Thyroid gland (tissue), 4 donors: ENCODE results near the gene ICE1. TPM values are rescaled to one million over a fixed set of nuclear protein-coding genes. Genes with fewer than 3 reads are reported as not detected.

Source experiments
- DNase-seq, 2 donors: peaks; one replicate each; pipeline ENCODE4 v3.0.0-alpha.2; 2019
- H3K27ac ChIP-seq, 3 donors: fragments of 200-600 bp; sonication (generic); 1 replicate in 2 of 3; 2 replicates in 1 of 3; pipeline ENCODE4 v1.5.1; 2016 to 2019; ENCODE audit warnings: mild to moderate bottlenecking in 1 of 3, moderate library complexity in 1 of 3
- H3K27me3 ChIP-seq: fragments of 200-600 bp; sonication (generic); one replicate; pipeline ENCODE4 v1.5.1; 2019
- H3K36me3 ChIP-seq, 2 donors: fragments of 200-600 bp; sonication (generic); one replicate each; pipeline ENCODE4 v1.5.1; 2016 to 2019
- H3K4me1 ChIP-seq, 2 donors: fragments of 200-600 bp; sonication (generic); one replicate each; pipeline ENCODE4 v1.5.1; 2017 to 2019
- H3K4me3 ChIP-seq, 3 donors: fragments of 200-600 bp; sonication (generic); replicated peaks in 1 of 3; 1 replicate in 2 of 3; 2 replicates in 1 of 3; pipeline ENCODE4 v1.5.1; 2016; ENCODE audit warnings: mild to moderate bottlenecking in 1 of 3
- H3K9me3 ChIP-seq: fragments of 200-600 bp; sonication (generic); one replicate; pipeline ENCODE4 v1.5.1; 2017
- POLR2A ChIP-seq, 2 donors: fragments of 450-650 bp; IDR thresholded peaks; one replicate each; pipeline ENCODE4 v1.6.1; 2017; ENCODE audit warnings: antibody characterized with exemption in 2 of 2, mild to moderate bottlenecking in 2 of 2, moderate library complexity in 1 of 2
- WGBS, 2 donors: methylation state at CpG; one replicate each; pipeline ENCODE4 v1.1.5; 2017; 5-methylcytosine and 5-hydroxymethylcytosine counted together
- intact Hi-C: fragments of 100-400 bp; cut with DNase I; formaldehyde crosslinking; loops from one replicate; pipeline ENCODE4 v1.15.1; 2023
- total RNA-seq, 4 donors: library from RNA; depleted of rRNA; stranded (reverse); fragments of >200 nt; gene quantifications; one replicate each; pipeline ENCODE4 v1.2.3, GENCODE V29; 2016
- TF ChIP-seq, protein P1 (sequence below), 6 experiments: fragments of 200-600 bp in 3 of 6; fragments of 450-650 bp in 3 of 6; sonication (generic) in 3 of 6; IDR thresholded peaks; one replicate each; pipeline ENCODE4 v1.5.1; 2016 to 2019; ENCODE audit warnings: antibody characterized with exemption in 6 of 6, mild to moderate bottlenecking in 2 of 6, inconsistent platforms in 1 of 6, moderate library complexity in 1 of 6

The ICE1 gene
- total RNA-seq, 4 donors from 2014 or later = 36.7 to 71.8 (median 41.6) TPM

DNA sequence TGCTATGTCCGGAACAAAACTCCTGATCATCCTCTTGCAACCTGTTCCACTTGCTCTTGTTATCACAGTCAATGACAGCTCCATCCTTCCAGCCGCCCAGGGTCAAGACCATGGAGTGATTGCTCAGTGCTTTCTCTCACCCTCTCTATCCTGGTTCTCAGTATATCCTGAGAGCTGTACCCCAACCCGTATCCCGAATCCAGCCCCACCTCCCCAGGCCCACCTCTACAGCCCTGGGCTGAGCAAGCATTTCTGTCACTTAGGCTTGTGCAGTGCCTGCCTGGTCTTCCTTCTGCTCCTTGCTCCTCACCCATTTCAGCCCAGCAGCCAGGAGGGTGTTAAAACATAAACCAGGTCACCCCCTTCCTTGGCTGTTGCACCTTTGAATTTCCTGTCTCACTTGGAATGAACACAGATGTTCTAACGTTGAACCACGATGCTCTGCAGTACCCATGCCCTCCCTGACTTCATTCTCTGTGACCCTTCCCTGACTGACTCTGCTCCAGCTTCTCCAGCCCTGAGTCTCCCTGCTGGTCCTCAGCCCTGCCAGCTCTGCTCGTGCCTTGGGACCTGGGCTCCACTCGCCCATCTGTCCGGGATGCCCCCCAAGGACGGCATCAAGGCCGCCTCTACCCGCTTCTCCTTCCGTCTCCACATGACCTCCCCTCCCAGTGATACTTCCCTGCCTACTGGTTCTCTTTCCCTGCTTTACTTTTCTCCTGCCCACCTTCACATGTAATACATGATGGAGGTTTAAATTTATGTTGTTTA is 110.0 kb downstream of the ICE1 start:
- Histone ChIP-seq H3K4me1 (no peaks in the 10 kb centered on the region), H3K27me3 (no peaks in the 10 kb centered on the region)
- WGBS, 2 donors = 84 to 88% methylated on average over 13 of the region's 13 CpGs

DNA sequence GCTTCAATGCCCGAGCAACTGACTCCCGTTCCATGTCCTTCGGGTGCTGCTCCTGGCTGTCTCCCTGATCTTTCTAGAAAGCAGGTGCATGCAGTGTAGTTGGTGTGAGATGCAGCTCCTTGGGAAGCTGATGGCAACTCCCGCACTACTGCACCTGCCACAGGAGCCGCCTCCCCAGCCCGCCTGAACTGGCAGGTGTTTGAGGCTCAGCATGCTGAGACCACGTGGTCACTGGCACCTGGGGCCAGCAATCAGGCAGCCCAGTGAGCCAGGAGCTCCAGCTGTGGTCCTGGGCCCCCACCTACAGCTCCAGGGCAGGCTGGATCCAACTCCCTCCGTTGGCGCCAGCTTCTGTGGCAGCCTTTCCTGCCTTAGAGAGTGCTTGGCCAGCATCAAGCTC is 111.5 kb downstream of the ICE1 start:
- Histone ChIP-seq H3K4me1 (no peaks in the 10 kb centered on the region), H3K27me3 (no peaks in the 10 kb centered on the region), H3K36me3 (no peaks in the 10 kb centered on the region), H3K4me3 (no peak overlapping the region), H3K9me3 (no peaks in the 10 kb centered on the region), H3K27ac (no peak overlapping the region)
- intact Hi-C loops = no loop called here
- no peak for DNase-seq
- WGBS, 2 donors = 91 to 95% methylated on average over 6 to 9 of the region's 9 CpGs
- TF ChIP-seq, protein P1, sequence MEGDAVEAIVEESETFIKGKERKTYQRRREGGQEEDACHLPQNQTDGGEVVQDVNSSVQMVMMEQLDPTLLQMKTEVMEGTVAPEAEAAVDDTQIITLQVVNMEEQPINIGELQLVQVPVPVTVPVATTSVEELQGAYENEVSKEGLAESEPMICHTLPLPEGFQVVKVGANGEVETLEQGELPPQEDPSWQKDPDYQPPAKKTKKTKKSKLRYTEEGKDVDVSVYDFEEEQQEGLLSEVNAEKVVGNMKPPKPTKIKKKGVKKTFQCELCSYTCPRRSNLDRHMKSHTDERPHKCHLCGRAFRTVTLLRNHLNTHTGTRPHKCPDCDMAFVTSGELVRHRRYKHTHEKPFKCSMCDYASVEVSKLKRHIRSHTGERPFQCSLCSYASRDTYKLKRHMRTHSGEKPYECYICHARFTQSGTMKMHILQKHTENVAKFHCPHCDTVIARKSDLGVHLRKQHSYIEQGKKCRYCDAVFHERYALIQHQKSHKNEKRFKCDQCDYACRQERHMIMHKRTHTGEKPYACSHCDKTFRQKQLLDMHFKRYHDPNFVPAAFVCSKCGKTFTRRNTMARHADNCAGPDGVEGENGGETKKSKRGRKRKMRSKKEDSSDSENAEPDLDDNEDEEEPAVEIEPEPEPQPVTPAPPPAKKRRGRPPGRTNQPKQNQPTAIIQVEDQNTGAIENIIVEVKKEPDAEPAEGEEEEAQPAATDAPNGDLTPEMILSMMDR (IDR thresholded peaks at IDR 0.05) = no peak
- no peak for TF ChIP-seq POLR2A (IDR thresholded peaks at IDR 0.05)

More for the DNA sequence above, 110.0 kb downstream of the ICE1 start:
- no peak overlapping the region for H3K4me3 ChIP-seq
- DNase-seq = no peak
- no peaks in the 10 kb centered on the region for H3K36me3 ChIP-seq
- no peak overlapping the region for H3K27ac ChIP-seq
- TF ChIP-seq, protein P1 (IDR thresholded peaks at IDR 0.05) = no peak
- TF ChIP-seq POLR2A (IDR thresholded peaks at IDR 0.05) = no peak
- intact Hi-C loops = no loop called here
- H3K9me3 ChIP-seq = no peaks in the 10 kb centered on the region

DNA sequence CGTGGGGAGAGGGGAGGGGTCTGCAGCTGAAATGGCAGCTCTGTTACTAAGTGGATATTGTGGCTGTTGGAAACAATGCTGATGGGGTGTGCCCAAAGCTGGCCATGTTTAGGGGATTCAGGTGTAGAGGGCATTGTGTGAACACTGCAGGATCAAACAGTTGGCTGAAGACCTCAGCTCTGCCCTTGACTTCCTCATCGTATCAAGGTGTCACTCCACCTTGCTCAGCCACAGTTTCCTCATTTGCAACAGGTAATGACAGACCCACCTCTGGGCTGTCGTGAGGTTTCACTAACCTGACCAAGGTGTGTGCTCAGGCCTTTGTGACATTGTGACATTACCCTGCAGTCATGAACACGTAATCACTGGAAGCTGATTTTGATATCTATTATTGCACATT is 111.9 kb downstream of the ICE1 start:
- Histone ChIP-seq H3K27me3 (no peaks in the 10 kb centered on the region), H3K36me3 (no peaks in the 10 kb centered on the region), H3K9me3 (no peaks in the 10 kb centered on the region), H3K4me3 (no peak overlapping the region), H3K27ac (no peak overlapping the region), H3K4me1 (no peaks in the 10 kb centered on the region)
- WGBS, 2 donors = 79 to 93% methylated on average over 4 of the region's 4 CpGs
- TF ChIP-seq POLR2A (IDR thresholded peaks at IDR 0.05) = no peak
- TF ChIP-seq, protein P1 (IDR thresholded peaks at IDR 0.05) = no peak
- intact Hi-C loops = no loop called here
- no peak for DNase-seq

DNA sequence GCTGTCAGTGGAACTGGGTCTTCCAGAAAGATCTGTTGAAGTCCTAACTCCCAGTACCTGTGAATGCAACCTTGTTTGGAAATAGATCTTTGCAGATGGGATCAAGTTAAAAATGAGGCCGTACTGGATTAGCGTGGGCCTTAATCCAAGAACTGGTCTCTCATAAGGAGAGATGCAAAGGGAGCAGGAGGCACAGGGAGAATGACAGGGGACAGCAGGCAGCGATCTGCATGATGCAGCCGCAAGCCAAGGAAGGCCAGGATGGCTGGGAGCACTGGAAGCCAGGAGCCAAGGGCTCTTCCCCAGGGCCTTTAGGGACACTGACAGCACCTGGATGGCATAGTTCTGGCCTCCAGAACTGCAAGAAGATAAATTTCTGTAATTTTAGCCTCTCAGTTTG is 114.4 kb downstream of the ICE1 start:
- no peak for DNase-seq
- intact Hi-C loops = no loop called here
- WGBS, 2 donors = 91 to 92% methylated on average over 4 of the region's 4 CpGs
- no peak overlapping the region for H3K4me3 ChIP-seq
- H3K27me3 ChIP-seq = no peaks in the 10 kb centered on the region
- H3K36me3 ChIP-seq = no peaks in the 10 kb centered on the region
- no peak overlapping the region for H3K27ac ChIP-seq
- no peaks in the 10 kb centered on the region for H3K4me1 ChIP-seq
- no peak for TF ChIP-seq POLR2A (IDR thresholded peaks at IDR 0.05)
- TF ChIP-seq, protein P1 (IDR thresholded peaks at IDR 0.05) = no peak
- no peaks in the 10 kb centered on the region for H3K9me3 ChIP-seq

DNA sequence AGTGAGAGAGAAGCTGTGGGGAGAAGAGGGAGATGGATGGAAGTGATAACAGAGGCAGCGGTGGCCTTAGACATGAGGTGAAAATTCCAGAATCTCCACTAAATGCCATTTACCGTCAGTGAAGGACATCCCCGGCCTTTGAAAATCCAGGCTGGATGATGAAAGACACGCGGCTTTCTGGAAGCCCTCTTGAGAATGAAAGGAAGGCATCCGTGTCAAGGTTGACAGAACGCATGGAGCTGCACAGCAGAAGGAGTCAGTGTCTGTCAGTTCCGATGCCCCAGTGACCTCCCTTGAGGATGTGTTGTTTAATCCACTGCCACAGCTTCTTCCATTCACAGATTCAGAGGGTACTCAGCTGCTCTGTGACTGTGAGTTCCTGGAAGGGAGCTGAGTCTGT is 114.9 kb downstream of the ICE1 start:
- no peak overlapping the region for H3K4me3 ChIP-seq
- no peaks in the 10 kb centered on the region for H3K9me3 ChIP-seq
- no peak for TF ChIP-seq POLR2A (IDR thresholded peaks at IDR 0.05)
- TF ChIP-seq, protein P1 (IDR thresholded peaks at IDR 0.05) = no peak
- no peaks in the 10 kb centered on the region for H3K27me3 ChIP-seq
- DNase-seq = no peak
- H3K36me3 ChIP-seq = no peaks in the 10 kb centered on the region
- intact Hi-C loops = no loop called here
- H3K27ac ChIP-seq = no peak overlapping the region
- WGBS, 2 donors = 62 to 66% methylated on average over 8 of the region's 8 CpGs
- H3K4me1 ChIP-seq = no peaks in the 10 kb centered on the region
